Activated T-helper 1 cell treated with anti-CD3 and anti-CD28 coated beads, Interleukin-12 subunit alpha, Interleukin-12 subunit beta, Interleukin-2, Interleukin-4 antibody, amounts not matched to agents 30 ng/mL and 10 ng/mL and 1 ng/mL, durations not matched to agents 14 hours and 24 hours and 36 hours (primary cell): ENCODE measurements around the gene CD99. TPM values are rescaled to one million over a fixed set of nuclear protein-coding genes. Genes with fewer than 3 reads are reported as not detected.
"Not testable (repeated sequence)": the region's sequence is repeated elsewhere in the genome, so short reads cannot be mapped to it uniquely, and the experiment has no call there.

Experiments
- DNase-seq: peaks from one replicate; pipeline ENCODE4 v3.0.0; 2021; ENCODE audit warnings: low spot score
- H3K27ac Mint-ChIP-seq: one replicate; pipeline ENCODE4 v1.8.0; 2021; ENCODE audit warnings: mild to moderate bottlenecking, mixed read lengths
- H3K27me3 Mint-ChIP-seq: one replicate; pipeline ENCODE4 v1.8.0; 2022; ENCODE audit warnings: mild to moderate bottlenecking, moderate library complexity, mixed read lengths; ENCODE audit not compliant: insufficient read depth
- H3K36me3 Mint-ChIP-seq: one replicate; pipeline ENCODE4 v1.8.0; 2021; ENCODE audit warnings: low read depth, mixed read lengths
- H3K4me1 Mint-ChIP-seq: one replicate; pipeline ENCODE4 v1.8.0; 2021; ENCODE audit warnings: low read depth, mixed read lengths
- H3K4me3 Mint-ChIP-seq: one replicate; pipeline ENCODE4 v1.8.0; 2021; ENCODE audit warnings: mild to moderate bottlenecking, moderate library complexity, mixed read lengths
- H3K9me3 Mint-ChIP-seq: one replicate; pipeline ENCODE4 v1.8.0; 2021; ENCODE audit warnings: mixed read lengths
- intact Hi-C: fragments of 100-400 bp; cut with micrococcal nuclease; formaldehyde crosslinking; loops from one replicate; pipeline ENCODE4 v1.15.1; 2024
- total RNA-seq: library from RNA; stranded (reverse); gene quantifications from 2 replicates; pipeline ENCODE4 v1.2.3, GENCODE V29; 2022

Gene CD99
- total RNA-seq, 1 donor from 2014 or later: 421 TPM

DNA sequence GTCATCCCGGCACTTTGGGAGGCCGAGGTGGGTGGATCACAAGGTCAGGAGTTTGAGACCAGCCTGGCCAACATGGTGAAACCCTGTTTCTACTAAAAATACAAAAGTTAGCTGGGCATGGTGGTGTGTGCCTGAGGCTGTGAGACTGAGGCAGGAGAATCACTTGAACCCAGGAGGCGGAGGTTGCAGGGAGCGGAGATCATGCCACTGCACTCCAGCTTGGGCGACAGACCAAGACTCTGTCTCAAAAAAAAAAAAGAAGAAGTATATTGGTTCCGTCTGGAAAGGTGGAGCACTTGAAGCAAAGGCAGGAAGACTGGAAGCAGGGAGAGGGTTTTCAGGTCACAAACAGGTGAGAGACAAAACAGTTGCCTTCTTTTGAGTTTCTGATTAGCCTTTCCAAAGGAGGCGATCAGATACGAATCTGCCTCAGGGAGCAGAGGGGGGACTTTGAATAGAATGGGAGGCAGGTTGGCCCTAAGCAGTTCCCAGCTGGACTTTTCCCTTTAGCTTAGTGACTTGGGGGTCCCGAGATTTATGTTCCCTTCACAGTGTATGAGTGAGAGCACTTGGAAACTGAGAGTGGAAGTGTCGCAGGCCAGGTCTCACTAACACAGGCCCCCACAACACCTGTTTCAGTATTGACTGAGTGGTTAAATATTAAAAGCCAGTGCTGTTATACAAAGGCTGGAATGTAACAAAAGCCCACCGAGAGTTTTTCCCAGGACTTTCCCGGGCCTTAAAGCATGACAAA is 89.6 kb downstream of the CD99 start:
- intact Hi-C loops, H3K36me3 Mint-ChIP-seq, H3K9me3 Mint-ChIP-seq, H3K27ac Mint-ChIP-seq, H3K4me3 Mint-ChIP-seq, H3K27me3 Mint-ChIP-seq, DNase-seq, H3K4me1 Mint-ChIP-seq: not testable (repeated sequence)

- H3K27ac Mint-ChIP-seq: no peak overlapping the region
- no peak for DNase-seq
- no peaks in the 10 kb centered on the region for H3K36me3 Mint-ChIP-seq
- H3K4me1 Mint-ChIP-seq: no peaks in the 10 kb centered on the region
- intact Hi-C loops: no loop called here
- no peaks in the 10 kb centered on the region for H3K9me3 Mint-ChIP-seq
- H3K4me3 Mint-ChIP-seq: no peak overlapping the region
- peaks cover 8% of the 10 kb centered on the region for H3K27me3 Mint-ChIP-seq
Observed at GRCh38 chrX:2781226-2781571, 90.1 kb downstream of the CD99 start.

- no peak overlapping the region for H3K27ac Mint-ChIP-seq
- no peak overlapping the region for H3K4me3 Mint-ChIP-seq
- intact Hi-C loops: no loop called here
- DNase-seq: no peak
- H3K9me3 Mint-ChIP-seq: no peaks in the 10 kb centered on the region
- peaks cover 8% of the 10 kb centered on the region for H3K27me3 Mint-ChIP-seq
- H3K4me1 Mint-ChIP-seq: no peaks in the 10 kb centered on the region
- no peaks in the 10 kb centered on the region for H3K36me3 Mint-ChIP-seq
Observed at GRCh38 chrX:2781698-2782097, 90.6 kb downstream of the CD99 start.

DNA sequence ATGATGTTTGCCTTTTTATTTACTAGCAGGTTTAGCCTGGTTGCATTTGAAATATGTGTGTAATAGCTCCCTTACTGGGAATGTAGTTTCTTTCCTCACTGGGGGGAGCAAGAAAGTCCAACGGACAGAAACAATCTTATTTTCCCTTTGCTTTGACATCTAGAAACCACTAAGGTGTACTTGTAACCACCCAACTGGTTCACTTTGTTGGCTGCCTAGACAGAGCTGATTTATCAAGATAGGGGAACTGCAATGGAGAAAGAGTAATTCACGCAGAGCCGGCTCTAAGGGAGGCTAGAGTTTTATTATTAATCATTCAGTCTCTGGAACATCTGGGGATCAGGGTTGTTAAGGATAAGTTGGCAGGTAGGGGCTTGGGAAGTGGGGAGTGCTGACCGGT is 91.1 kb downstream of the CD99 start:
- intact Hi-C loops: no loop called here
- DNase-seq: no peak

GRCh38 chrX:2782778-2783177 is 91.7 kb downstream of the CD99 start:
- peaks cover 8% of the 10 kb centered on the region for H3K27me3 Mint-ChIP-seq
- H3K27ac Mint-ChIP-seq: no peak overlapping the region
- H3K9me3 Mint-ChIP-seq: no peaks in the 10 kb centered on the region
- H3K36me3 Mint-ChIP-seq: no peaks in the 10 kb centered on the region
- no peak for DNase-seq
- no peaks in the 10 kb centered on the region for H3K4me1 Mint-ChIP-seq
- intact Hi-C loops: no loop called here
- H3K4me3 Mint-ChIP-seq: no peak overlapping the region

More for the DNA sequence above, 91.1 kb downstream of the CD99 start:
- Mint-ChIP-seq H3K4me3 (no peak overlapping the region), H3K27me3 (peaks cover 8% of the 10 kb centered on the region), H3K9me3 (no peaks in the 10 kb centered on the region), H3K27ac (no peak overlapping the region), H3K4me1 (no peaks in the 10 kb centered on the region), H3K36me3 (no peaks in the 10 kb centered on the region)

- Mint-ChIP-seq H3K27me3 (peaks cover 6% of the 10 kb centered on the region), H3K9me3 (no peaks in the 10 kb centered on the region), H3K4me1 (no peaks in the 10 kb centered on the region), H3K36me3 (no peaks in the 10 kb centered on the region), H3K4me3 (no peak overlapping the region), H3K27ac (no peak overlapping the region)
- DNase-seq: no peak
- intact Hi-C loops: no loop called here
Observed at GRCh38 chrX:2784026-2784425, 92.9 kb downstream of the CD99 start.

- no peak overlapping the region for H3K27ac Mint-ChIP-seq
- no peaks in the 10 kb centered on the region for H3K4me1 Mint-ChIP-seq
- intact Hi-C loops: no loop called here
Observed at GRCh38 chrX:2785538-2785937, 94.4 kb downstream of the CD99 start.

DNA sequence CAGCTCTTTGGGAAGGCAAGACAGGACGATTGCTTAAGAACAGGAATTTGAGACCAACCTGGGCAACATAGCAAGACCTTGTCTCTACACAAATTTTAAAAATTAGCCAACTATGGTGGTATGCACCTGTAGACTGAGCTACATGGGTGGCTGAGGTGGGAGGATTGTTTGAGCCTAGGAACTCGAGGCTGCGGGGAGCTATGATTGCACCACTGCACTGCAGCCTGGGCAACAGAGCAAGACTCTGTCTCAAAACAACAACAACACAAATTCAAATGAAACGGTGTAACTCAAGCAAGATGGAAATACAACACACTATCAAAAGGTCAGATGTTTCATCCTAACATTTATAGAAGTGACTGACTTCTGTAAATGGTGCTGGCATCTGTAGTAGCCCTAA is 97.9 kb downstream of the CD99 start:
- peaks cover 5% of the 10 kb centered on the region for H3K27me3 Mint-ChIP-seq
- H3K4me3 Mint-ChIP-seq: no peak overlapping the region
- H3K36me3 Mint-ChIP-seq: no peaks in the 10 kb centered on the region
- H3K4me1 Mint-ChIP-seq: no peaks in the 10 kb centered on the region
- DNase-seq: no peak
- H3K9me3 Mint-ChIP-seq: no peaks in the 10 kb centered on the region
- H3K27ac Mint-ChIP-seq: no peak overlapping the region
- intact Hi-C loops: no loop called here

More at GRCh38 chrX:2785538-2785937, 94.4 kb downstream of the CD99 start:
- Mint-ChIP-seq H3K27me3 (peaks cover 5% of the 10 kb centered on the region), H3K36me3 (no peaks in the 10 kb centered on the region), H3K4me3 (no peak overlapping the region), H3K9me3 (no peaks in the 10 kb centered on the region)
- no peak for DNase-seq

DNA sequence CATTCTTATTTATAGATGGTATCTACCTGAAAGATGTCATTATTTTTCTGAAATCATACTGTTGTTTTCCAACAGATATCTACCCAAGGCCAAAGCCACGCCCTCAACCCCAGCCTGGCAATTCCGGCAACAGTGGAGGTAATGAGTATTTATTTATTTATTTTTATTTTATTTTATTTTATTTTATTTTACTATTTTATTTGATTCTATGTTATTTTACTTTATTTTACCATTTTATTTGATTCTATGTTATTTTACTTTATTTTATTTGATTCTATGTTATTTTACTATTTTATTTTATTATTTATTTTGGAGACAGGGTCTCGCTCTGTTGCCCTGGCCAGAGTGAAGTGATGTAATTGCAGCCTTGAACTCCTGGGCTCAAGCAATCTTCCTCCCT is 98.5 kb downstream of the CD99 start:
- intact Hi-C loops: no loop called here
- DNase-seq: no peak
- no peak overlapping the region for H3K27ac Mint-ChIP-seq
- no peaks in the 10 kb centered on the region for H3K36me3 Mint-ChIP-seq
- H3K27me3 Mint-ChIP-seq: peaks cover 5% of the 10 kb centered on the region
- no peak overlapping the region for H3K4me3 Mint-ChIP-seq
- no peaks in the 10 kb centered on the region for H3K4me1 Mint-ChIP-seq
- H3K9me3 Mint-ChIP-seq: no peaks in the 10 kb centered on the region

Other genes with a start within 250 kb of the CD99 start
- 26.3 and 27.4 TPM in 2 replicates for gene DHRSX, start 190.3 kb upstream of the CD99 start, total RNA-seq
- gene ZBED1, start 190.3 kb upstream of the CD99 start, total RNA-seq: 39.8 and 41.6 TPM in 2 replicates
- 0.65 TPM in 1 of 2 replicates, not detected in the other for gene XG, start 60.7 kb downstream of the CD99 start, total RNA-seq
- gene GYG2, start 137.6 kb downstream of the CD99 start, total RNA-seq: not detected in 2 replicates
- 2.5 and 2.7 TPM in 2 replicates for gene ARSD, start 238.0 kb downstream of the CD99 start, total RNA-seq